HG03342 (cell line): Measurements from ENCODE around the gene MYLIP.
A peak's percentile ranks its signal among the peaks of the same experiment; 100 is the strongest.
"Not testable (repeated sequence)": the region's sequence is repeated elsewhere in the genome, so short reads cannot be mapped to it uniquely, and the experiment has no call there.

Experiments used
- ATAC-seq: cut with Tn5 transposase; IDR thresholded peaks from one replicate; pipeline ENCODE4 v1.9.1; 2021; ENCODE audit warnings: mild to moderate bottlenecking, moderate library complexity; ENCODE audit not compliant: unreplicated experiment

Gene MYLIP

GRCh38 chr6:16168858-16169257, 40.0 kb downstream of the MYLIP start:
- ATAC-seq = peak; percentile 42

GRCh38 chr6:16171400-16171799, 42.5 kb downstream of the MYLIP start:
- ATAC-seq = no peak

GRCh38 chr6:16173167-16173940, 44.5 kb downstream of the MYLIP start:
- no peak for ATAC-seq

GRCh38 chr6:16174416-16175078, 45.7 kb downstream of the MYLIP start:
- ATAC-seq = no peak

- ATAC-seq = not testable (repeated sequence)
Observed at GRCh38 chr6:16176600-16176999, 47.7 kb downstream of the MYLIP start.

- no peak for ATAC-seq
Observed at GRCh38 chr6:16177881-16178280, 49.0 kb downstream of the MYLIP start.

GRCh38 chr6:16178351-16178750, 49.5 kb downstream of the MYLIP start:
- no peak for ATAC-seq

GRCh38 chr6:16179063-16179462, 50.2 kb downstream of the MYLIP start:
- no peak for ATAC-seq

- no peak for ATAC-seq
Observed at GRCh38 chr6:16179970-16180431, 51.1 kb downstream of the MYLIP start.

GRCh38 chr6:16180696-16181438, 52.0 kb downstream of the MYLIP start:
- no peak for ATAC-seq

- no peak for ATAC-seq
Observed at GRCh38 chr6:16181439-16182297, 52.8 kb downstream of the MYLIP start.

- no peak for ATAC-seq
Observed at GRCh38 chr6:16183187-16183664, 54.3 kb downstream of the MYLIP start.

- ATAC-seq = no peak
Observed at GRCh38 chr6:16184129-16184528, 55.2 kb downstream of the MYLIP start.

GRCh38 chr6:16184551-16184950, 55.7 kb downstream of the MYLIP start:
- no peak for ATAC-seq

- no peak for ATAC-seq
Observed at GRCh38 chr6:16187176-16187575, 58.3 kb downstream of the MYLIP start.

GRCh38 chr6:16190214-16190613, 61.3 kb downstream of the MYLIP start:
- no peak for ATAC-seq

- ATAC-seq = no peak
Observed at GRCh38 chr6:16196260-16196983, 67.5 kb downstream of the MYLIP start.

- no peak for ATAC-seq
Observed at GRCh38 chr6:16196984-16197546, 68.2 kb downstream of the MYLIP start.
